Lower lobe of right lung (tissue), 2 donors: Measurements from ENCODE around the gene FBXL4. TPM values are rescaled to one million over a fixed set of nuclear protein-coding genes. Genes with fewer than 3 reads are reported as not detected.
"Not testable (repeated sequence)": the region's sequence is repeated elsewhere in the genome, so short reads cannot be mapped to it uniquely, and the experiment has no call there.

Source experiments
- ATAC-seq, 2 donors: fragments of 200-7000 bp; cut with Tn5 transposase; one replicate each; pipeline ENCODE4 v1.9.1; 2020 to 2022; ENCODE audit warnings: mild to moderate bottlenecking in 2 of 2, moderate library complexity in 2 of 2
- DNase-seq: peaks from one replicate; pipeline ENCODE4 v3.0.0-alpha.2; 2020
- H3K27ac ChIP-seq: fragments of 200-600 bp; one replicate; pipeline ENCODE4 v1.8.0; 2022
- H3K27me3 ChIP-seq: fragments of 200-600 bp; one replicate; pipeline ENCODE4 v1.8.0; 2022; ENCODE audit warnings: low read depth
- H3K36me3 ChIP-seq: fragments of 200-600 bp; one replicate; pipeline ENCODE4 v1.8.0; 2022; ENCODE audit warnings: mild to moderate bottlenecking
- H3K4me1 ChIP-seq: fragments of 200-600 bp; one replicate; pipeline ENCODE4 v1.8.0; 2022
- H3K4me3 ChIP-seq: fragments of 200-600 bp; one replicate; pipeline ENCODE4 v1.8.0; 2022; ENCODE audit warnings: mild to moderate bottlenecking
- H3K9me3 ChIP-seq: fragments of 200-600 bp; one replicate; pipeline ENCODE4 v1.8.0; 2022
- CTCF ChIP-seq: fragments of 200-600 bp; IDR thresholded peaks from one replicate; pipeline ENCODE4 v1.8.0; 2022; ENCODE audit warnings: antibody characterized with exemption, mild to moderate bottlenecking
- intact Hi-C: fragments of 100-400 bp; cut with DNase I; formaldehyde crosslinking; loops from one replicate; pipeline ENCODE4 v1.11.0; 2022
- total RNA-seq: library from RNA; stranded (reverse); fragmentation: NEBNext Ultra II Directional; extraction: Animal tissue kit (Norgen Biotek cat#: 25700); gene quantifications from one replicate; pipeline ENCODE4 v1.2.1, GENCODE V29; 2021
- donor health status: DM: no; HTN: yes; CAD: no; lungs with severe emphysema.

The FBXL4 gene
- total RNA-seq, 1 donor from 2014 or later = 21.1 TPM

- H3K4me1 ChIP-seq = peaks cover 7% of the 10 kb centered on the region
- no peak for ATAC-seq
- H3K27ac ChIP-seq = no peak overlapping the region
- H3K9me3 ChIP-seq = no peaks in the 10 kb centered on the region
- intact Hi-C loops = no loop called here
- TF ChIP-seq CTCF = no peak
- no peaks in the 10 kb centered on the region for H3K27me3 ChIP-seq
- peaks cover 17% of the 10 kb centered on the region for H3K36me3 ChIP-seq
- no peak for DNase-seq
- no peak overlapping the region for H3K4me3 ChIP-seq
Measured at GRCh38 chr6:98927534-98927933, 20.2 kb downstream of the FBXL4 start.

DNA sequence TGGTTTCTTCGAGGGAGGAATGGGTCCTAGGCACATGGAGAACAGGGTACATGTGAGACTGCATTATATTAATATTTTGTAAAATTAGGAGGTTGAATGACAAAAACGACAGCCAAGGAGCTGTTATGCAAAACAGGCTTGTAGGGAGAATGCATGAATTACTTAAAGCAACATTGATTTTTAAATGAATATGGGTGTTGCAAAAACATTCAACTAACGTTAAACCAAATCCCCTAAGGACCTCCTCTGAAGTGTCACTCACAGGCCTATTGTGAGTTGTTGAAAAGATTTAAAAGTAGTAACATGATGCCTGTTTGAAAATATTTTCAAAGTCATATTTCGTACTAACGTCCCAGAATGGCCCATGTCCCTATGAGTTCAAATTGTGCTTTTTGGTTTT, 21.9 kb downstream of the FBXL4 start:
- Histone ChIP-seq H3K27me3 (no peaks in the 10 kb centered on the region), H3K36me3 (peaks cover 17% of the 10 kb centered on the region), H3K27ac (no peak overlapping the region), H3K4me3 (no peak overlapping the region), H3K4me1 (no peaks in the 10 kb centered on the region), H3K9me3 (no peaks in the 10 kb centered on the region)
- intact Hi-C loops = no loop called here
- TF ChIP-seq CTCF = no peak
- DNase-seq (no peak), ATAC-seq (no peak)

GRCh38 chr6:98924647-98925046, 23.1 kb downstream of the FBXL4 start:
- no peak for TF ChIP-seq CTCF
- H3K4me3 ChIP-seq = no peak overlapping the region
- intact Hi-C loops = no loop called here
- no peaks in the 10 kb centered on the region for H3K27me3 ChIP-seq
- H3K9me3 ChIP-seq = no peaks in the 10 kb centered on the region
- H3K36me3 ChIP-seq = peaks cover 17% of the 10 kb centered on the region
- no peaks in the 10 kb centered on the region for H3K4me1 ChIP-seq
- no peak overlapping the region for H3K27ac ChIP-seq
- no peak for ATAC-seq
- no peak for DNase-seq

- intact Hi-C loops = no loop called here
Measured at GRCh38 chr6:98920904-98921431, 26.8 kb downstream of the FBXL4 start.

DNA sequence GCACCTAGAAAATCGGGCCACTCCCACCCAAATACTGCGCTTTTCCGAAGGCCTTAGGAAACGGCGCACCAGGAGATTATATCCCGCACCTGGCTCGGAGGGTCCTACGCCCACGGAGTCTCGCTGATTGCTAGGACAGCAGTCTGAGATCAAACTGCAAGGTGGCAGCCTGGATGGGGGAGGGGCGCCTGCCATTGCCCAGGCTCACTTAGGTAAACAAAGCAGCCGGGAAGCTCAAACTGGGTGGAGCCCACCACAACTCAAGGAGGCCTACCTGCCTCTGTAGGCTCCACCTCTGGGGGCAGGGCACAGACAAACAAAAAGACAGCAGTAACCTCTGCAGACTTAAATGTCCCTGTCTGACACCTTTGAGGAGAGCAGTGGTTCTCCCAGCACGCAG, 36.8 kb downstream of the FBXL4 start:
- H3K4me3 ChIP-seq, intact Hi-C loops, DNase-seq, H3K27ac ChIP-seq, H3K9me3 ChIP-seq, H3K4me1 ChIP-seq, H3K27me3 ChIP-seq, H3K36me3 ChIP-seq, ATAC-seq: not testable (repeated sequence)

More at GRCh38 chr6:98920904-98921431, 26.8 kb downstream of the FBXL4 start:
- peaks cover 9% of the 10 kb centered on the region for H3K36me3 ChIP-seq
- no peak for TF ChIP-seq CTCF
- no peaks in the 10 kb centered on the region for H3K4me1 ChIP-seq
- ATAC-seq (peak in 1 of 2 donors; percentile 21), DNase-seq (no peak)
- no peaks in the 10 kb centered on the region for H3K27me3 ChIP-seq
- no peak overlapping the region for H3K27ac ChIP-seq
- H3K9me3 ChIP-seq = no peaks in the 10 kb centered on the region
- no peak overlapping the region for H3K4me3 ChIP-seq

DNA sequence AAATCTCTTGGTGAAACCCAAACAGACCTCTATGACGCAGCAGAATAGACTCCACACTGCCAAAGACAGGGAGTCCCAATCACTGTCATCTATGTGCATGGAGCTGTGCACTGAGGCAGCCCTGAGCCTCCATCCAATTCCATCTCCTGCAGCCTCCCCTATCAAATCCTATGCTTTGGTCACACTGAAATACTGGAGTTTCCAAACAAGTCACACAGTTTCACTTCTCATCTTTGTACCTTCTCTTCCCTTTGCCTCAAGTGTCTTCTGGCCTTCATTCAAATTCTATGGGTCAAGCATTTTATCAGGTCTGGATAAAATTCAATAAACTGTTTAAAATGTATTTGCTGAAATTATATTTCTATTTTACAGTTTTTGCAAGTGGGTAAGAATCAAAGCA, 38.5 kb downstream of the FBXL4 start:
- H3K36me3 ChIP-seq = peaks cover 9% of the 10 kb centered on the region
- peaks cover 7% of the 10 kb centered on the region for H3K9me3 ChIP-seq
- TF ChIP-seq CTCF = no peak
- intact Hi-C loops = no loop called here
- ATAC-seq (no peak), DNase-seq (no peak)
- H3K4me3 ChIP-seq = no peak overlapping the region
- no peaks in the 10 kb centered on the region for H3K4me1 ChIP-seq
- H3K27me3 ChIP-seq = no peaks in the 10 kb centered on the region
- H3K27ac ChIP-seq = no peak overlapping the region

- H3K27ac ChIP-seq, H3K4me1 ChIP-seq, intact Hi-C loops, H3K4me3 ChIP-seq, ATAC-seq, H3K9me3 ChIP-seq, DNase-seq, H3K27me3 ChIP-seq: not testable (repeated sequence)
- H3K36me3 ChIP-seq = peaks cover 34% of the 10 kb centered on the region
Measured at GRCh38 chr6:98906342-98906741, 41.4 kb downstream of the FBXL4 start.
